Stimulated activated naive CD4-positive, alpha-beta T cell treated with Interleukin-2 at 50 U/mL for 16 hours (primary cell): ENCODE measurements around the gene CCDC81.

Experiments used
- DNase-seq: peaks from one replicate; lab custom pipeline; 2025; lab: John Stamatoyannopoulos, UW

Gene CCDC81

GRCh38 chr11:86440843-86441242 lies 66.2 kb downstream of the CCDC81 start:
- DNase-seq, result no peak

- no peak for DNase-seq
Observed at GRCh38 chr11:86442420-86442819, 67.7 kb downstream of the CCDC81 start.

GRCh38 chr11:86442827-86443226 lies 68.1 kb downstream of the CCDC81 start:
- DNase-seq, result no peak

GRCh38 chr11:86443415-86443814 lies 68.7 kb downstream of the CCDC81 start:
- DNase-seq, result no peak

GRCh38 chr11:86444981-86445380 lies 70.3 kb downstream of the CCDC81 start:
- DNase-seq, result no peak

- DNase-seq, result no peak
Observed at GRCh38 chr11:86446163-86446923, 71.7 kb downstream of the CCDC81 start.

- DNase-seq, result no peak
Observed at GRCh38 chr11:86446924-86447285, 72.2 kb downstream of the CCDC81 start.

GRCh38 chr11:86447763-86448480 lies 73.2 kb downstream of the CCDC81 start:
- no peak for DNase-seq

- no peak for DNase-seq
Observed at GRCh38 chr11:86449993-86450629, 75.4 kb downstream of the CCDC81 start.

GRCh38 chr11:86453290-86454030 lies 78.8 kb downstream of the CCDC81 start:
- no peak for DNase-seq

- peak; percentile 66 for DNase-seq
Observed at GRCh38 chr11:86456075-86456939, 81.6 kb downstream of the CCDC81 start.

- DNase-seq, result no peak
Observed at GRCh38 chr11:86458294-86459001, 83.8 kb downstream of the CCDC81 start.

GRCh38 chr11:86459002-86459385 lies 84.3 kb downstream of the CCDC81 start:
- DNase-seq, result no peak

- no peak for DNase-seq
Observed at GRCh38 chr11:86459682-86460460, 85.2 kb downstream of the CCDC81 start.

GRCh38 chr11:86460461-86461385 lies 86.0 kb downstream of the CCDC81 start:
- no peak for DNase-seq

- no peak for DNase-seq
Observed at GRCh38 chr11:86461892-86462291, 87.2 kb downstream of the CCDC81 start.

- DNase-seq, result no peak
Observed at GRCh38 chr11:86463120-86463519, 88.4 kb downstream of the CCDC81 start.

GRCh38 chr11:86463955-86464354 lies 89.3 kb downstream of the CCDC81 start:
- no peak for DNase-seq
